HG02870 (cell line): ENCODE results near the gene STAG1.
"Not testable (repeated sequence)": the region's sequence is repeated elsewhere in the genome, so short reads cannot be mapped to it uniquely, and the experiment has no call there.

Experiments
- ATAC-seq: cut with Tn5 transposase; IDR thresholded peaks from one replicate; pipeline ENCODE4 v1.9.1; 2021; ENCODE audit warnings: mild to moderate bottlenecking, moderate library complexity; ENCODE audit not compliant: unreplicated experiment

The STAG1 gene

GRCh38 chr3:136428167-136428566 is 324.0 kb downstream of the STAG1 start:
- ATAC-seq, result no peak

DNA sequence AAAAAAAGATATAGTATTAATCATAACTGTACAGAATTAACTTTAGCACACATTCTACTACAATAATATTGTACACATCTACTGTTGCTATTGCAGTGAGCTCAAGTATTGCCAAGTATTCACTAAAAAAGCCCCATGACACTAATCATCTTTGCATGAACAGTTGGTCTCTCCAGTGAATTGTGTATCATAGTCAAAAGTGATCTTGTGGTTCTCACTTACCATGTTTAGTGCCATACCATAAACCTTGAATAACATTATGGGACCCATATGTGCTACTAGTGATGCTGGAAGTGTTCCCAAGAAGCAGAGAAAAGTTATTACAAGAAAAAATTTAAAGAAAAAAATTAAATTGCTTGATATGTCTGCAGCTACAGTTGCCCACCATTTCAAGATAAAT is 324.9 kb downstream of the STAG1 start:
- no peak for ATAC-seq

DNA sequence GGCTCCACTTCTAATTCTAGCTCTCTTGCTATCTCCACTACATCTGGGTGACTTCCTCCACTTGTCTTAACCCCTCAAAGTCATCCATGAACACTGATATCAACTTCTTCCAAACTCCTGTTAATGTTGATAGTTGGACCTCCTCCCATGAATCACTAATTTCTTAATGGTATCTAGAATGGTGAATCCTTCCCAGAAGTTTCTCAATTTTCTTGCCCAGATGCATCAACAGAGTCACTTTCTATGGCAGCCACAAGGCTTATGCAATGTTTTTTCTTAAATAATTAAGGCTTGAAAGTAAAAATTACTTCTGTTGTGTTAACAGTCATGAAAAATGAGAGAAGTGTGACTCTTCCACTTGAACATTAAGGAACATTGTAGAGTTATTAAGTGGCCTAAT is 337.7 kb downstream of the STAG1 start:
- ATAC-seq, result no peak

- ATAC-seq, result no peak
Observed at GRCh38 chr3:136412307-136412706, 339.9 kb downstream of the STAG1 start.

DNA sequence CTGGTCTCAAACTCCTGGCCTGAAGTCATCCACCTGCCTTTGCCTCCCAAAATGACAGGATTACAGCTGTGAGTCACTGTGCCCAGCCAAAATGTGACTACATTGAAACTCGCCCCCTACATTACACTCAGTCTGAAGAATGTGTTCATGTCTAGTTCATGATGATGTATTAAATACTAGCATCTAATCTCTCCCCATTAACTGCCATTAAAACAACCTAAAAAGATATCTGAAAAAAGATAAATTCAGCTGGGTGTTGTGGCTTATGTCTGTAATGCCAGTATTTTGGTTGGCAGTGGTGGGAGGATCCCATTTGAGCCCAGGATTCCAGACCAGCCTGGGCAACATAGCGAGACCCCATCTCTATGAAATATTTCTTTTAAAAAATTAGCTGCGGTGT is 342.6 kb downstream of the STAG1 start:
- no peak for ATAC-seq

DNA sequence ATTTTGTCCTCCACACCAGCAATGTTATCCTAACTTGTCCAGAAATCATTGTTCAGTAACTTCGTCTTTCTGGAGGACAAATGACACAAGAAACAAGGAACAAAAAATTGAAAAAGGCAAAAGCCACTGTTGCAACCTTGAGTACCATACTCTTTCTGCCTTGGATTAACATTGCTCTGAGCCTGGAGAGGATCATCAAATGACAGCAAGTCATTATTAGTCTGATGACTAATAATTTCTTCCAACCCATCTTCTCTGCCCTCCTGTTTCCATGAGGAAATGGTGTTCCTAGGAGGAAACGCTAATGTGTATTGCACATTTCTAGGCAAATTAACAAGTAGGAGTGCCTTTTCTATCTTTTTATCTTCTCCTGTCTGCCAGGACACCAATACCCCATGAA is 348.1 kb downstream of the STAG1 start:
- ATAC-seq, result no peak

GRCh38 chr3:136396916-136397315 is 355.3 kb downstream of the STAG1 start:
- no peak for ATAC-seq

GRCh38 chr3:136390574-136390973 is 361.6 kb downstream of the STAG1 start:
- ATAC-seq, result no peak

- ATAC-seq, result no peak
Observed at GRCh38 chr3:136387031-136387430, 365.1 kb downstream of the STAG1 start.

GRCh38 chr3:136385457-136385856 is 366.7 kb downstream of the STAG1 start:
- no peak for ATAC-seq

- ATAC-seq, result no peak
Observed at GRCh38 chr3:136381051-136381450, 371.1 kb downstream of the STAG1 start.

- no peak for ATAC-seq
Observed at GRCh38 chr3:136380530-136380929, 371.6 kb downstream of the STAG1 start.

DNA sequence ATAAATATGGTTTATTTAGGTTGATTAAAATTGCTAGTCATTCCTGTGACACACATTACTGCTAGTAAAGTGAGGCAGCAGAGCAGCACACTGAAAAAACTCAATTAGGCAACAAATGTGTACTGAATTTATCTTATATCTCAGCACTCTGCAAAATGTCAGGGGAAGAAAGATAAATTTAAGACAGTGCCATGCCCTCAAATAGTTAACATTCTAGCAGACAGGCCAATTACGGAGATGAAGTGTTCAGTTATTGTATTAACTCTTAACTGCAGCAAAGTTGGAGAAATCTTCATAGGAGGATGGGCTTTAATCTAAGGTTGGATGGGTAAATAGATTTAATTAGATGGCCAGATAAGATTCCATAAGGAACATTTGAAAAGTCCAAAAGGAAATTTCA is 374.2 kb downstream of the STAG1 start:
- ATAC-seq, result no peak

DNA sequence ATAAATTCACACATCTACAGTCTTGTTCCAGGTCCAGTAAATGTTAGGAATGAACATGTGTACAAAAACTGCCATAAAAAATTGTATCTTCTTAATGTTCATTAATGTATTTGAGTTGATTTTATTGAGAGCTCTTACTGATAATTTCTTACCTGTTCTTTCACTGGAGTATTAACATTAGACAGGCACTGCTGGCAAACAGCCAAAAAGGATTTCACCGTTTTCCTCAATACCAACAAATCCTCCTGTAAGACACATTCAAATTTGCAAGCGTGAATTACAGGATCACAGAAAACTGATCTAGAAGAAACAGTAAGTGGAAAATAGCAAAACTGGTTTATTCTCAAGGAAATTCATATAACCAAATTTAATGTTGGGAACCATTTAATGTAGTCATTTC is 374.7 kb downstream of the STAG1 start:
- no peak for ATAC-seq

DNA sequence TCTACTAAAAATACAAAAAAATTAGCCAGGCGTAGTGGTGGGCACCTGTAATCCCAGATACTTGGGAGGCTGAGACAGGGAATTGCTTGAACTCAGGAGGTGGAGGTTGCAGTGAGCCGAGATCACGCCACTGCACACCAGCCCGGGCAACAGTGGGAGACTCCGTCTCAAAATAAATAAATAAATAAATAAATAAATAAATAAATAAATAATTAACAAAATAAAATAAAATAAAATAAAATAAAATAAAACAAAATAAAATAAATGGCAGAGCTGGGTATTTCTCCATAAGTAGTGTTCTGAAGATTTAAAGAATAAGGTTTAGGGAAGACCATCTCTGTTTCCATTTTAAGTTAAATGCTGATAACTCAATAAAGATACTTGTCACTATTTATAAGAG is 376.4 kb downstream of the STAG1 start:
- ATAC-seq, result not testable (repeated sequence)

DNA sequence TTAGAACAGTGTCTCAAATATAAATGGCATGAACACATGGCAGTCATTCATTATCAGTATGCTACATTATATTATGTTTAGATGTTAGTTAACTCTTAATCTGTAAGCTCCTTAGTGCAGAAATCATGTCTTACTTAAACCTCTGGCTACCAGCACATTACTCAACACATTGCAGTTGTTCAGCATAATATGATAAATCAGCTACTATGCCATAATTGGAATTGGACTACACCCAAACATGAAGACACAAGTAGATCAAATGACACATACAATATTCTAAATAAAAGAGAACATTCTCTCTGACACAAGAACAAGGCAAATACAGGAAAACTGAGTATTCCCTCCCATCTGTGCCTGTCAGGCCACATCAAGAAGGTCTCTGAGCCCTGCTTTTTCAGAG is 385.9 kb downstream of the STAG1 start:
- ATAC-seq, result no peak

DNA sequence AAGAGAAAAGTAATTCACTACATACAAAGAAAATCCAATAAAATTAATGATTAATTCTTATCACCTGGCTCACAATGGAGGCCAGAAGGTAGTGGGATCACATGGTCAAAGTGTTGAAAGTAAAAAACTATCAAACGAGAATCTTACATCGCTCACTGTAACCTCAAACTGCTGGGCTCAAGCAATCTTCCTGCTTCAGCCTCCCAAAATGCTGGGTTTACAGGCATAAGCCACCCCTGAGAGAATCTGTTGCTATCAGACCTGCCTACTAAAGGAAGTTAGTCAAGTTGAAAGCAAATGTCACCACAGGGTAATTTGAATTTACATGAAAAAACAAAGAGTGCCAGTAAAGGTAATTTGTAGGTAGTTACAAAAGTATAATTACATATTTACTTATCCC is 398.7 kb downstream of the STAG1 start:
- ATAC-seq, result no peak

DNA sequence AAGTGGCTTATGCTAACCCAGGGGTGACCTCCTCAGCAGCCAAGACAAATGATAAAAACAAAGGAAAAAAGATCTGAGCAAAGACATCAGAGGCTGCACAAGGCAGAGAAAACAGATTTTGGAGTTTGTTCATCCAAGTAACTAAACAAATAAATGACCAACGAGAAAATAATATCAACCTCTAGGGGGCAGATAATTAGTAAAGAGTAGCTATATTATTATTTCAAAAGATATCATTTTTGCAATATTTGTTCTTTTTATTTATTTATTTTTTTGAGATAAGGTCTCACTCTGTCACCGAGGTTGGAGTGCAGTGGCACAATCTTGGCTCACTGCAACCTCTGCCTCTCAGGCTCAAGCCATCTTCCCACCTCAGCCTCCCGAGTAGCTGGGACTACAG is 400.3 kb downstream of the STAG1 start:
- ATAC-seq, result no peak

DNA sequence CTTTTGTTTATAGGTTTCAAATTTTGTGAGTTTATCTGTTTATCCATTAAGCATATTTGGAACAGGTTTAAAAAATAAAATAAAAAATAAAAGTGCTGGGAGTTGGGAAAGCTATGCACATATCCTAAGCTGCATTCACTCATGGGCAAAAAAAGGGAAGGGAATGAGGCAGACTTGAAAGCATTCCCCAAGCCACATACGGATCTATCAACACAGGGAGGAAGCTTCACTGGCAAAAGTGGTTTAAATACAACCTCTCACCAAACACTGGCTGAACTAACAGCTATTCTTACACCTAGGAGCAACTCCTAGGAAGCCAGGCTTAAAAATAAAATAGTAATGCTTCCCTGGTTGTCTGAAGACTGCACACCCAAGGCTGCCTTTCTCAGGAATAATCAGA is 400.8 kb downstream of the STAG1 start:
- no peak for ATAC-seq

GRCh38 chr3:136350557-136350956 is 401.6 kb downstream of the STAG1 start:
- ATAC-seq, result no peak

DNA sequence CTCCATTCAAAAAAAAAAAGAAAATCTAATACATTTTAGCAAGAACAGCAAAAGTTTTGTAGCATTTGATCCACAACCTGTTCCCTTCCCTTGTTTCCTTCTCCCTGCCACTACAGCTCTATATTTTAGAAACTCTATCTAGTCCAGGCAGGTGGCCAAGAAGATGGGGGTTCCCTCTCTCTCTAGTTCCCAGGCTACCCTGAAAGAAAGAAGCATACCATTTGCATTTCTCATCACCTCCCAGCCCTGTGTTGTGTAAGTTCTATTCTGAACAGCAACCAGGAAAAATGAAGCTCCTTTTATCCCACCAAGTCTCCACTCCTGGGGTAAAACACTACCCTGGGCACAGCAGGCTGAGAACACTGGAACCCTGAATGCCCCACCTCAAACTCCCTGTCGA is 402.0 kb downstream of the STAG1 start:
- no peak for ATAC-seq

GRCh38 chr3:136346486-136346885 is 405.7 kb downstream of the STAG1 start:
- no peak for ATAC-seq

- ATAC-seq, result no peak
Observed at GRCh38 chr3:136343873-136344555, 408.2 kb downstream of the STAG1 start.
